HEK293T (cell line): ENCODE data around the gene GZF1.

Experiments used
- CTCF ChIA-PET: fragments of 350-600 bp; formaldehyde crosslinking; extraction: SDS; loops from one replicate; lab custom pipeline; 2021; ENCODE audit warnings: antibody characterized with exemption, inconsistent platforms; lab: Yijun Ruan, JAX
- POLR2A ChIA-PET: fragments of 350-600 bp; formaldehyde crosslinking; extraction: SDS; loops from one replicate; lab custom pipeline; 2020; ENCODE audit warnings: antibody characterized with exemption, inconsistent platforms; lab: Yijun Ruan, JAX
- DNase-seq: peaks from one replicate; pipeline ENCODE4 v3.0.0; 2012; ENCODE audit warnings: mixed read lengths; ENCODE audit errors: extremely low spot score
- ARNT ChIP-seq: fragments of 450-650 bp; IDR thresholded peaks from 2 replicates; pipeline ENCODE4 v1.6.1; 2017; ENCODE audit warnings: mild to moderate bottlenecking
- BHLHE40 ChIP-seq: fragments of 450-650 bp; IDR thresholded peaks from 2 replicates; pipeline ENCODE4 v1.6.1; 2016; ENCODE audit warnings: mild to moderate bottlenecking, moderate library complexity, borderline replicate concordance
- CTBP1 ChIP-seq: fragments of 450-650 bp; IDR thresholded peaks from 2 replicates; pipeline ENCODE4 v1.6.1; 2016; ENCODE audit warnings: borderline replicate concordance
- ELF4 ChIP-seq: fragments of 450-650 bp; IDR thresholded peaks from 2 replicates; pipeline ENCODE4 v1.6.1; 2017; ENCODE audit warnings: antibody characterized with exemption
- FOXA1 ChIP-seq: fragments of 450-650 bp; IDR thresholded peaks from 2 replicates; pipeline ENCODE4 v1.6.1; 2016; ENCODE audit warnings: mild to moderate bottlenecking
- FOXK2 ChIP-seq: fragments of 450-650 bp; IDR thresholded peaks from 2 replicates; pipeline ENCODE4 v1.6.1; 2016; ENCODE audit warnings: mild to moderate bottlenecking
- FOXM1 ChIP-seq: fragments of 450-650 bp; IDR thresholded peaks from 2 replicates; pipeline ENCODE4 v1.6.1; 2017; ENCODE audit warnings: mild to moderate bottlenecking, borderline replicate concordance
- HDGF ChIP-seq: fragments of 450-650 bp; IDR thresholded peaks from 2 replicates; pipeline ENCODE4 v1.6.1; 2017; ENCODE audit warnings: antibody characterized with exemption, borderline replicate concordance
- L3MBTL2 ChIP-seq: fragments of 450-650 bp; conservative IDR thresholded peaks from 2 replicates; pipeline ENCODE4 v1.6.1; 2016; ENCODE audit warnings: mild to moderate bottlenecking
- LEF1 ChIP-seq: fragments of 450-650 bp; IDR thresholded peaks from 2 replicates; pipeline ENCODE4 v1.6.1; 2017; ENCODE audit warnings: mild to moderate bottlenecking, borderline replicate concordance
- NFRKB ChIP-seq: fragments of 450-650 bp; IDR thresholded peaks from 2 replicates; pipeline ENCODE4 v1.6.1; 2016; ENCODE audit warnings: mild to moderate bottlenecking, moderate library complexity
- PKNOX1 ChIP-seq: fragments of 450-650 bp; IDR thresholded peaks from 2 replicates; pipeline ENCODE4 v1.6.1; 2016
- SP1 ChIP-seq: fragments of 450-650 bp; IDR thresholded peaks from 2 replicates; pipeline ENCODE4 v1.6.1; 2017
- SUZ12 ChIP-seq: fragments of 450-650 bp; IDR thresholded peaks from 2 replicates; pipeline ENCODE4 v1.6.1; 2016; ENCODE audit warnings: mild to moderate bottlenecking
- TARDBP ChIP-seq: fragments of 450-650 bp; IDR thresholded peaks from 2 replicates; pipeline ENCODE4 v1.6.1; 2016
- ZNF384 ChIP-seq: fragments of 450-650 bp; IDR thresholded peaks from 2 replicates; pipeline ENCODE4 v1.6.1; 2016

The GZF1 gene

GRCh38 chr20:23366384-23366783, 4.4 kb downstream of the GZF1 start:
- CTCF ChIA-PET: interaction anchor here (0.6 kb wide), 1 partner anchor 234 kb away, joined by 3 read pairs; no protein-coding TSS in a partner anchor
- TF ChIP-seq ARNT: no peak
- TF ChIP-seq FOXK2: no peak
- TF ChIP-seq BHLHE40: no peak
- DNase-seq: no peak
- POLR2A ChIA-PET: interaction anchor here (1.5 kb wide), 1 partner anchor 16 kb away, joined by 4 read pairs; the partner anchor contains the start of gene NXT1

- ChIA-PET CTCF (no interaction called here), POLR2A (no interaction called here)
- TF ChIP-seq ARNT (no peak), CTBP1 (no peak), LEF1 (no peak), ELF4 (no peak)
- DNase-seq: no peak
These were observed 5.8 kb downstream of the GZF1 start for GRCh38 chr20:23367770-23368169.

- TF ChIP-seq TARDBP: no peak
- TF ChIP-seq BHLHE40: no peak
- no peak for TF ChIP-seq LEF1
- TF ChIP-seq FOXA1: no peak
- no peak for TF ChIP-seq L3MBTL2
- TF ChIP-seq CTBP1: no peak
- no peak for TF ChIP-seq HDGF
- TF ChIP-seq FOXK2: no peak
- no peak for TF ChIP-seq PKNOX1
- no peak for TF ChIP-seq FOXM1
- TF ChIP-seq SUZ12: no peak
- no peak for TF ChIP-seq ARNT
- TF ChIP-seq SP1: no peak
- CTCF ChIA-PET: no interaction called here
- DNase-seq: no peak
- POLR2A ChIA-PET: no interaction called here
These were observed 6.5 kb downstream of the GZF1 start for GRCh38 chr20:23368316-23369071.

- TF ChIP-seq HDGF (no peak), ELF4 (no peak), NFRKB (no peak), CTBP1 (no peak), FOXM1 (no peak), ZNF384 (no peak), FOXA1 (no peak), BHLHE40 (no peak), LEF1 (no peak), ARNT (no peak)
- CTCF ChIA-PET: no interaction called here
- DNase-seq: no peak
- POLR2A ChIA-PET: no interaction called here
These were observed 7.3 kb downstream of the GZF1 start for GRCh38 chr20:23369072-23369823.

- TF ChIP-seq NFRKB (no peak), PKNOX1 (no peak), FOXA1 (no peak), TARDBP (no peak), BHLHE40 (no peak), ELF4 (no peak), CTBP1 (no peak), ARNT (no peak), ZNF384 (no peak), SP1 (no peak), FOXM1 (no peak), FOXK2 (no peak), L3MBTL2 (no peak), SUZ12 (no peak), LEF1 (no peak)
- ChIA-PET CTCF (interaction anchor here (0.8 kb wide), 1 partner anchor 66 kb away, joined by 3 read pairs; no protein-coding TSS in a partner anchor), POLR2A (interaction anchor here (1.0 kb wide), 1 partner anchor 50 kb away, joined by 3 read pairs; no protein-coding TSS in a partner anchor)
- no peak for DNase-seq
These were observed 8.3 kb downstream of the GZF1 start for GRCh38 chr20:23370274-23370673.

- POLR2A ChIA-PET: interaction anchor here (1.0 kb wide), 2 partner anchors 10 to 50 kb away, joined by 3 read pairs; no protein-coding TSS in a partner anchor
- DNase-seq: no peak
- CTCF ChIA-PET: interaction anchor here (0.8 kb wide), 1 partner anchor 66 kb away, joined by 3 read pairs; no protein-coding TSS in a partner anchor
- no peak for TF ChIP-seq SUZ12
- no peak for TF ChIP-seq FOXM1
- TF ChIP-seq BHLHE40: no peak
- TF ChIP-seq ELF4: no peak
- TF ChIP-seq LEF1: no peak
- TF ChIP-seq HDGF: no peak
- no peak for TF ChIP-seq SP1
- TF ChIP-seq NFRKB: no peak
- TF ChIP-seq FOXA1: no peak
These were observed 8.9 kb downstream of the GZF1 start for GRCh38 chr20:23370873-23371272.
